ENCODE data around the gene KCNN4. TPM values are rescaled to one million over a fixed set of nuclear protein-coding genes. Genes with fewer than 3 reads are reported as not detected.

The KCNN4 gene
- total and polyA plus RNA-seq, 2 of the 13 experiments (the other 11 are each of a cell fraction or from before 2014, with no cell fraction given), result 0.13 to 0.25 TPM

- no peak for TF ChIP-seq ZFP36L2 (CRISPR knock-in tag; IDR thresholded peaks at IDR 0.05)
- TF ChIP-seq ZNF550 (CRISPR knock-in tag; IDR thresholded peaks at IDR 0.05; ENCODE audit: borderline replicate concordance), result no peak
These were observed 61.4 kb downstream of the KCNN4 start (continued) for GRCh38 chr19:43719378-43719868.

- no peaks in the 10 kb centered on the region for H3K36me3 ChIP-seq (replicated peaks in 1 of 2; ENCODE audit: control insufficient read depth in 1 of 2, insufficient read depth in 2 of 2, low read length in 2 of 2)
- no peaks in the 10 kb centered on the region for H3K9me3 ChIP-seq (ENCODE audit: low read length)
- FAIRE-seq (no peak), ATAC-seq (no peak), DNase-seq (ENCODE audit: low spot score) (no peak)
- in situ Hi-C loops (cut with HindIII; ENCODE audit: extremely low pct_ligation_motif_present, low pct_unique_long_range_greater_than_20kb), result no loop called here
- ChIA-PET CTCF (ENCODE audit: low intra/inter-chr PET ratio, low total read pairs) (no interaction called here), POLR2A (no interaction called here)
- BruUV-seq (replicated peaks), result no TSS peak
- intact Hi-C loops (cut with micrococcal nuclease; ENCODE audit: unreplicated experiment), result no loop called here
- no peaks in the 10 kb centered on the region for H3K79me2 ChIP-seq (ENCODE audit: insufficient read depth, low read length)
- peaks cover 3 to 5% of the 10 kb centered on the region in 2 experiments; a peak in 3 of 5 replicates for H3K27me3 ChIP-seq (ENCODE audit: control insufficient read depth in 1 of 2, insufficient read depth in 2 of 2, low read length in 2 of 2)
- no peak overlapping the region for H3K4me2 ChIP-seq (ENCODE audit: low read depth, low read length)
- no peaks in the 10 kb centered on the region for H4K20me1 ChIP-seq (ENCODE audit: insufficient read depth, low read length)
- 76% methylated on average over 19 of the region's 60 CpGs for WGBS (ENCODE audit: low lambda C conversion rate)
- no peak overlapping the region for H3K27ac ChIP-seq (ENCODE audit: extremely low read length, insufficient read depth, low read length)
- H2AFZ ChIP-seq (ENCODE audit: low read length), result no peak overlapping the region
- no peaks in the 10 kb centered on the region for H3K4me1 ChIP-seq (ENCODE audit: insufficient read depth, low read length)
- H3K4me3 ChIP-seq (replicated peaks in 1 of 3; ENCODE audit: insufficient read depth in 1 of 3, low read depth in 2 of 3, low read length in 3 of 3), result no peak overlapping the region
- no peak overlapping the region for H3K9ac ChIP-seq (ENCODE audit: insufficient read depth, low read depth, low read length)
- TF ChIP-seq KLF16 (CRISPR knock-in tag; IDR thresholded peaks at IDR 0.05) (no peak), ZNF367 (CRISPR knock-in tag; IDR thresholded peaks at IDR 0.05; ENCODE audit: borderline replicate concordance) (no peak), ZSCAN30 (CRISPR knock-in tag; IDR thresholded peaks at IDR 0.05) (no peak), PRDM15 (CRISPR knock-in tag; IDR thresholded peaks at IDR 0.05) (no peak), ZBTB10 (CRISPR knock-in tag; IDR thresholded peaks at IDR 0.05; ENCODE audit: borderline replicate concordance) (no peak), ARID3A (IDR thresholded peaks at IDR 0.05; ENCODE audit: low read depth, low read length) (no peak), ISX (CRISPR knock-in tag; conservative IDR thresholded peaks at IDR 0.05) (no peak), TRIM22 (IDR thresholded peaks at IDR 0.05) (no peak), ZNF777 (CRISPR knock-in tag; IDR thresholded peaks at IDR 0.05) (no peak), ZFP82 (CRISPR knock-in tag; IDR thresholded peaks at IDR 0.05; ENCODE audit: borderline replicate concordance) (no peak)
These were observed 62.0 kb downstream of the KCNN4 start for GRCh38 chr19:43718627-43719377.
